ENCODE data around the gene APPBP2. TPM values are rescaled to one million over a fixed set of nuclear protein-coding genes. Genes with fewer than 3 reads are reported as not detected.

Gene APPBP2
- total and polyA plus RNA-seq, 8 donors = 4.0 to 29.6 (median 18.3) TPM

DNA sequence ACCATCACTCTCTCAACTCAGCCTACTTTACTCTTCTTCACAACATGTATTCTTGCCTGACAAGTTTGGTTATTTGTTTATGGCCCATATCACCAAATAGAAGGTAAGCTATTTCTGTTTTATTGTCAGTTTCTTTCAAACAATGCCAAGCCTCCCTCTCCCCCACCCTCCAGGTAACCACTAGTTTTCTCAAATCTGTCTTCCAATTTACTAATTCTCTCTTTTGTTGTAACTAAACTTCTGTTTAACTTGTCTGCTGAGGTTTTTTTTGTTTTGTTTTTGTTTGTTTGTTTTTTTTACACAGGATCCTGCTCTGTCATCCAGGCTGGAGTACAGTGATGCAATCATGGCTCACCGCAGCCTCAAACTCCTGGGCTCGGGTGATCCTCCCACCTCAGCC lies 68.9 kb downstream of the APPBP2 start:
- TF ChIP-seq, protein P1, sequence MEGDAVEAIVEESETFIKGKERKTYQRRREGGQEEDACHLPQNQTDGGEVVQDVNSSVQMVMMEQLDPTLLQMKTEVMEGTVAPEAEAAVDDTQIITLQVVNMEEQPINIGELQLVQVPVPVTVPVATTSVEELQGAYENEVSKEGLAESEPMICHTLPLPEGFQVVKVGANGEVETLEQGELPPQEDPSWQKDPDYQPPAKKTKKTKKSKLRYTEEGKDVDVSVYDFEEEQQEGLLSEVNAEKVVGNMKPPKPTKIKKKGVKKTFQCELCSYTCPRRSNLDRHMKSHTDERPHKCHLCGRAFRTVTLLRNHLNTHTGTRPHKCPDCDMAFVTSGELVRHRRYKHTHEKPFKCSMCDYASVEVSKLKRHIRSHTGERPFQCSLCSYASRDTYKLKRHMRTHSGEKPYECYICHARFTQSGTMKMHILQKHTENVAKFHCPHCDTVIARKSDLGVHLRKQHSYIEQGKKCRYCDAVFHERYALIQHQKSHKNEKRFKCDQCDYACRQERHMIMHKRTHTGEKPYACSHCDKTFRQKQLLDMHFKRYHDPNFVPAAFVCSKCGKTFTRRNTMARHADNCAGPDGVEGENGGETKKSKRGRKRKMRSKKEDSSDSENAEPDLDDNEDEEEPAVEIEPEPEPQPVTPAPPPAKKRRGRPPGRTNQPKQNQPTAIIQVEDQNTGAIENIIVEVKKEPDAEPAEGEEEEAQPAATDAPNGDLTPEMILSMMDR (IDR thresholded peaks at IDR 0.05) = no peak
- H3K36me3 ChIP-seq = peaks cover 3 to 56% (median 18%) of the 10 kb centered on the region in 3 donors
- intact Hi-C loops (cut with DNase I) = no loop called here
- no peak for DNase-seq
- no peak for FAIRE-seq
- no peak overlapping the region for H3K27ac ChIP-seq
- H3K27me3 ChIP-seq = no peaks in the 10 kb centered on the region
- H3K4me1 ChIP-seq = no peaks in the 10 kb centered on the region
- H3K9me3 ChIP-seq = no peaks in the 10 kb centered on the region
- WGBS, 2 donors = 99 to 100% methylated on average over 2 of the region's 2 CpGs
- H3K4me3 ChIP-seq = no peak overlapping the region
- ATAC-seq = no peak

GRCh38 chr17:60455378-60455777 lies 70.7 kb downstream of the APPBP2 start:
- DNase-seq (no peak), ATAC-seq (no peak), FAIRE-seq (no peak)
- H3K4me1 ChIP-seq = no peaks in the 10 kb centered on the region
- H3K9me3 ChIP-seq = no peaks in the 10 kb centered on the region
- no peak overlapping the region for H3K4me3 ChIP-seq
- peaks cover 3 to 54% (median 11%) of the 10 kb centered on the region in 3 donors for H3K36me3 ChIP-seq
- H3K27ac ChIP-seq = no peak overlapping the region
- 84 to 88% methylated on average over 4 of the region's 4 CpGs for WGBS, 2 donors
- TF ChIP-seq, protein P1 (IDR thresholded peaks at IDR 0.05) = no peak
- intact Hi-C loops (cut with DNase I) = no loop called here
- H3K27me3 ChIP-seq = no peaks in the 10 kb centered on the region

DNA sequence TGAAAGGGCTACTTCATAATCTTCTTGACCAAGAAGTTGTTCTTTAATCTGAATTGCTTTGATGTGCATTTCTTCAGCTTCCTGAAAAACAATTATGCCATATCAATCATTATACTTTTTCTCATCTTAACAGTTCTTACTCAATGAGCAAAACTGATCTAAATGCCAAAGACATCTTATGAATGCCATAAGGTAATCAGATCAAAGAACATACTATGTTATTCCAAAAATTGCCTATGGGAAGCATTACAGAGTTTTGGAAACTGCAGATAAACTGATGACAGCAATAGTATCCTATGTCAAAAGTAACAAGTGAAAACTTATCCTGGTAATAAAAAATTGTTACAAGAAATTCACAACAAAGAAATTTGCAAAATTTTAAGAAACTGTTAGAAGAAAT lies 74.1 kb downstream of the APPBP2 start:
- Histone ChIP-seq H3K4me1 (no peaks in the 10 kb centered on the region), H3K27me3 (no peaks in the 10 kb centered on the region), H3K9me3 (no peaks in the 10 kb centered on the region), H3K4me3 (no peak overlapping the region), H3K27ac (no peak overlapping the region), H3K36me3 (peaks cover 3 to 58% (median 20%) of the 10 kb centered on the region in 3 donors)
- no peak for FAIRE-seq
- intact Hi-C loops (cut with DNase I) = no loop called here
- TF ChIP-seq, protein P1 (IDR thresholded peaks at IDR 0.05) = no peak
- DNase-seq = no peak
- no peak for ATAC-seq

GRCh38 chr17:60451071-60451470 lies 75.0 kb downstream of the APPBP2 start:
- DNase-seq = no peak
- Histone ChIP-seq H3K36me3 (peaks cover 3 to 58% (median 23%) of the 10 kb centered on the region in 3 donors), H3K9me3 (no peaks in the 10 kb centered on the region), H3K4me1 (no peaks in the 10 kb centered on the region), H3K27me3 (no peaks in the 10 kb centered on the region), H3K4me3 (no peak overlapping the region), H3K27ac (no peak overlapping the region)
- no peak for ATAC-seq
- WGBS, 2 donors = 98 to 100% methylated on average over 1 of the region's 1 CpG
- intact Hi-C loops (cut with DNase I) = no loop called here
- TF ChIP-seq, protein P1 (IDR thresholded peaks at IDR 0.05) = no peak
- no peak for FAIRE-seq

- 91 to 96% methylated on average over 8 of the region's 8 CpGs for WGBS, 2 donors
- H3K4me3 ChIP-seq = no peak overlapping the region
- no peaks in the 10 kb centered on the region for H3K9me3 ChIP-seq
- no peaks in the 10 kb centered on the region for H3K27me3 ChIP-seq
- FAIRE-seq (no peak), DNase-seq (no peak), ATAC-seq (no peak)
- no peaks in the 10 kb centered on the region for H3K4me1 ChIP-seq
- TF ChIP-seq, protein P1 (IDR thresholded peaks at IDR 0.05) = no peak
- peaks cover 0 to 31% (median 13%) of the 10 kb centered on the region in 3 donors for H3K36me3 ChIP-seq
- intact Hi-C loops (cut with DNase I) = no loop called here
- no peak overlapping the region for H3K27ac ChIP-seq
These were observed 78.7 kb downstream of the APPBP2 start for GRCh38 chr17:60447375-60447774.

All from pancreas (tissue), 10 donors.